Measurements from ENCODE around the gene OSBPL6.

The OSBPL6 gene

DNA sequence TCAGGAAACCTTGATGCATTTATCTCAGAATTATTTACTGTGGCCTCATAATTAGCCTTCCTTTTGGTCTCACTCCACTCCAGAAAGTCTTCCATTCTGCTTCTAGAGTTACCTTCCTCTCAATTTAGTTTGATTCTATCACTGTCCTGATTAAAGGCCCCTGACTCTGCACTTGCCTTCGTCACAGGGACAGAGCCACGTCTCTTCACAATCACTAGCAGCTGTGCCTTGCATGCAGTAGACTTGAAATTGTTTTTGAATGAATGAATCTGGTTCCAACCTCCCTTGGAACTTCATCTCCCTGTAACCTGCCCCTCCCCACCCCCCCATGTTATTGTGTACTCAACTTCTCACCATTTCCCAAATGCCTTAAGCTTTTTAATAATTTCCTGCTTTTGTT lies 52.4 kb downstream of the OSBPL6 start:
- H3K4me3 ChIP-seq (ENCODE audit: insufficient read depth, low read depth, low read length) = no peak overlapping the region
- peaks cover 5% of the 10 kb centered on the region for H3K4me1 ChIP-seq (ENCODE audit: control insufficient read depth, insufficient read depth, low read length)
- H3K9me3 ChIP-seq (ENCODE audit: control insufficient read depth, low read length) = no peaks in the 10 kb centered on the region

DNA sequence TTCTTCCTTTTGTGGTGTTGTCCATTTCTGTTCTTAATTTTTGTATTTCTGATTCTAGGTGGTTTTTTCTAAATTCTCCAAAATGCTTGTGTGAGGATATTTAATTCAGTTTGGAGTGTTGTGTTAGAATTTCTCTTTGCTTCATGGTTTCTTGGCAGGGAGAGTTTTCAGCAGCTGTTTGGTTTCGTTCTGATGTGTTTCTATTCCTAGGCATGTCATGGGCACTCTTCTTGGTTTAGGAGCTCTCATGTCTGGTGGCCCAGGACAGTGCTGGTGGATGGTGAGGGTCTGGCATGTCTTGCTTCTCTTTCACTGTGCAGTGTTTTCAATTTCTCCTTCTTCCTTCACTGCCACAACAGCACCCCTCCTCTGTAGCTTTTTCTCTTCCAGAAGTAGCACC lies 52.9 kb downstream of the OSBPL6 start:
- H3K4me3 ChIP-seq (ENCODE audit: insufficient read depth, low read depth, low read length) = no peak overlapping the region
- H3K4me1 ChIP-seq (ENCODE audit: control insufficient read depth, insufficient read depth, low read length) = peaks cover 5% of the 10 kb centered on the region
- H3K9me3 ChIP-seq (ENCODE audit: control insufficient read depth, low read length) = no peaks in the 10 kb centered on the region
- 89 to 97% methylated on average over 1 of the region's 1 CpG for WGBS, 2 experiments
- H3K27ac ChIP-seq (ENCODE audit: insufficient read depth, low read depth, low read length, poor library complexity, severe bottlenecking) = no peak overlapping the region
- H3K27me3 ChIP-seq (ENCODE audit: control insufficient read depth, insufficient read depth, low read length, poor library complexity, severe bottlenecking) = no peaks in the 10 kb centered on the region
- H3K36me3 ChIP-seq (ENCODE audit: control insufficient read depth, insufficient read depth, low read length) = no peaks in the 10 kb centered on the region

More for the DNA sequence above, 52.4 kb downstream of the OSBPL6 start:
- Histone ChIP-seq H3K36me3 (ENCODE audit: control insufficient read depth, insufficient read depth, low read length) (no peaks in the 10 kb centered on the region), H3K27me3 (ENCODE audit: control insufficient read depth, insufficient read depth, low read length, poor library complexity, severe bottlenecking) (no peaks in the 10 kb centered on the region), H3K27ac (ENCODE audit: insufficient read depth, low read depth, low read length, poor library complexity, severe bottlenecking) (no peak overlapping the region)
- WGBS, 2 experiments = 87 to 88% methylated on average over 2 of the region's 2 CpGs

DNA sequence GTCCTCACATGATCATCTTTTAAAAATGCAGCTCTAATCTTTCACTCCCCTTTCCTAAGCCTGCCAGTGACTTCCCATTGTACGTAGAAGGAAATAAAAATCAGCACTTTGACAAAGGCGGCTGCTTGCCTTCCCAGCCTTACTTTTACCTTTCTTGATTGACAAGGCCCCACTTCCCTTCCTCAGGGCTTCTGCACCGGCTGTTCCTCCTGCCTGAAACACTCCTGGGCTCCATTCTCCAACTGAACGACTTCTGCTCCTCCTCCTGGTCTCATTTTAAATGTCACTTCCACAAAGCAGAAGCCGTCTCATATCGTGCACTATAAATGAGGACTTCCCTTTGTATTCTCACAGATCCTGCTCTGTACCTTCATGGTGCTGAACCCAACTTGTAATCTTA lies 56.1 kb downstream of the OSBPL6 start:
- H3K36me3 ChIP-seq (ENCODE audit: control insufficient read depth, insufficient read depth, low read length) = no peaks in the 10 kb centered on the region
- H3K27ac ChIP-seq (ENCODE audit: insufficient read depth, low read depth, low read length, poor library complexity, severe bottlenecking) = no peak overlapping the region
- H3K27me3 ChIP-seq (ENCODE audit: control insufficient read depth, insufficient read depth, low read length, poor library complexity, severe bottlenecking) = no peaks in the 10 kb centered on the region
- no peak overlapping the region for H3K4me3 ChIP-seq (ENCODE audit: insufficient read depth, low read depth, low read length)
- H3K9me3 ChIP-seq (ENCODE audit: control insufficient read depth, low read length) = no peaks in the 10 kb centered on the region
- peaks cover 5% of the 10 kb centered on the region for H3K4me1 ChIP-seq (ENCODE audit: control insufficient read depth, insufficient read depth, low read length)
- 77 to 84% methylated on average over 6 of the region's 6 CpGs for WGBS, 2 experiments

DNA sequence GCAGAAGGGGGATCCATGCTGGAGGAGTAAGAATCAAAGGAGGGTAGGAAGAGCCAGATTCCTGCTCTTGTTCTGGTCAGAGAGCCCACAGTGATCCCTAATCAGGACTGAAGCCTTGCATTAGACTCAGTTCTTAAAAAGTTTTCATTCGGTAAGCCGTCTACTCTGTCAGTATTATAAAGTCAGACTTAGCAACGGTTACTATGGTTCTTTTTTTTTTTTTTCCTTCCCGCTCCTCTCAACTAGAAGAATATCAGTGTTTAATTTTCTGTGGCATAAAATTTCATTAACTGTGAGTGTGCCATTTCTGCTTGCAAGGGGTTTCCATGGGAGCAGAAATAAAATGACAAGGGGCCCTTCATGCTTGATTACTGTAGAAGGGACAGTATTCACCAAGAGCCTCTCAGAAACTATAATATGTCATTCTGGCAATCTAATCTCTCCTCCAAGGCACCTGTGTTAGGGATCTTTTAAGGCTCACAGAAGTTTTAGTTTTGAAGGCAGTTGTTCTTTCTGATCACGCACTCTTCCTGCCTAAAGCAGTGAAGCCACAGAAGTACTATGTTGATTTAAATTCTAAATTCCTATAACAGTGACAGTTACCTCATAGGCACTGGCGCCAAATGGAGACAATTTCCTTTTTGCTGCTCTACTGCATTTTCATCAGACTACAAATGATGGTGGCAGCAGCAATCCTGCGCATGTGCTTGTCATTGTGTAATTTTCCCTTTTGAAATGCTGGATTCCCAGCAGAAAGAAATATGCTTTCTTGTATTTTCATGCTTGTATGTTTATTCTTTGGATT lies 57.0 kb downstream of the OSBPL6 start:
- Histone ChIP-seq H3K27me3 (ENCODE audit: control insufficient read depth, insufficient read depth, low read length, poor library complexity, severe bottlenecking) (no peaks in the 10 kb centered on the region), H3K36me3 (ENCODE audit: control insufficient read depth, insufficient read depth, low read length) (no peaks in the 10 kb centered on the region), H3K27ac (ENCODE audit: insufficient read depth, low read depth, low read length, poor library complexity, severe bottlenecking) (no peak overlapping the region), H3K9me3 (ENCODE audit: control insufficient read depth, low read length) (no peaks in the 10 kb centered on the region), H3K4me1 (ENCODE audit: control insufficient read depth, insufficient read depth, low read length) (peaks cover 11% of the 10 kb centered on the region), H3K4me3 (ENCODE audit: insufficient read depth, low read depth, low read length) (no peak overlapping the region)
- 92 to 98% methylated on average over 6 of the region's 7 CpGs for WGBS, 2 experiments

DNA sequence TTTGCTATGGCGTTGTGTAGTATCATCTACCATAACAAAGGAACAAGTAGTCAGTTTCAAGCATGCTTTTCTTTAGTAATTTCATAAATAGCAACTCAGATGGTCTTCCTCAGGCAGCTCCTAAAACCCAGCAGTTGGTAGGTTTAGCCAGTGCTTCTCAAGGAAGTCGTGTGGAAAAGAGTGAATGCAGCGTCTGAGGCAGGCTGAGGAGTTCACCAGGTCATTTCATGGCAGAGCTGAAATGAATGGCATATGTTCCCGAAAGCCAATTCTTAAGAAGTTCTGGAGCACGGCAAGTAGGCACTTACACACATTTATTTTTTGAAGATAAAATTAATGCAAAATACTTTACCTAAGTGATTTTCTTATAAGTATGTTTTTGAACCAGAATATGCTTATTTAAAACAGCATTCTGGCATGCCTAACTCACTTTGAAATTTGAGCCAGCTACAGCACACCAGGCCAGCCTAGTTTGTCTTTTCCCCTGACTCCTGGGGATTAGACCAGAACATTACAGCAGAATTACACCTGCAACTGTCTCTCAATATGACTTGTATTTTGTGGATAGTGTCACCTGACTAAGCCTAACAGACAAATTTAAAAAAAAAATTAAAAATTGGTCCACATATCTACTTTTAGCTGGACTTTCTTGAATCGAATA lies 62.2 kb downstream of the OSBPL6 start:
- Histone ChIP-seq H3K4me1 (ENCODE audit: control insufficient read depth, insufficient read depth, low read length) (peaks cover 7% of the 10 kb centered on the region), H3K36me3 (ENCODE audit: control insufficient read depth, insufficient read depth, low read length) (no peaks in the 10 kb centered on the region), H3K27ac (ENCODE audit: insufficient read depth, low read depth, low read length, poor library complexity, severe bottlenecking) (peak overlapping the region; percentile 38), H3K27me3 (ENCODE audit: control insufficient read depth, insufficient read depth, low read length, poor library complexity, severe bottlenecking) (no peaks in the 10 kb centered on the region), H3K4me3 (ENCODE audit: insufficient read depth, low read depth, low read length) (no peak overlapping the region), H3K9me3 (ENCODE audit: control insufficient read depth, low read length) (no peaks in the 10 kb centered on the region)
- WGBS, 2 experiments = 29 to 50% methylated on average over 3 to 6 of the region's 6 CpGs

DNA sequence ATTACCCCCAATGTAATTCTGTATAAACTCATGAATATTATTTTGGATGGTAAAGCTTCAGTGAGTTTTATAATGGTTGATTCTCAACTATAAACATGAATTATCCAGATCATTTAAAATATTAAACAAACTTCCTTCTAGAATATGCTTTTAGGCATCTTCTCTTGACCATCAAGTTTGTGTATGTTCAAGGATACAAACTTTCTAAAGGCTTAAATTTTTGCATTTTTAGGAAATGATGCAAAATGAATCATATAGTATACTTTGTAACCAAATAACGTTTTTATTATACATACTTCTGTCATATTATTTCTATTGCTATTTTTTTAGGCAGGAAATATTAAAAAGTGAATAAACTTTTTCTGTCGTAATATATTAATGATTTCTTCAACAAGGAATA lies 62.8 kb downstream of the OSBPL6 start:
- Histone ChIP-seq H3K9me3 (ENCODE audit: control insufficient read depth, low read length) (no peaks in the 10 kb centered on the region), H3K36me3 (ENCODE audit: control insufficient read depth, insufficient read depth, low read length) (no peaks in the 10 kb centered on the region), H3K4me1 (ENCODE audit: control insufficient read depth, insufficient read depth, low read length) (peaks cover 7% of the 10 kb centered on the region), H3K27ac (ENCODE audit: insufficient read depth, low read depth, low read length, poor library complexity, severe bottlenecking) (no peak overlapping the region), H3K4me3 (ENCODE audit: insufficient read depth, low read depth, low read length) (no peak overlapping the region), H3K27me3 (ENCODE audit: control insufficient read depth, insufficient read depth, low read length, poor library complexity, severe bottlenecking) (no peaks in the 10 kb centered on the region)
- no CpG with 5 or more reads among the region's 2 CpGs for WGBS, 2 experiments

DNA sequence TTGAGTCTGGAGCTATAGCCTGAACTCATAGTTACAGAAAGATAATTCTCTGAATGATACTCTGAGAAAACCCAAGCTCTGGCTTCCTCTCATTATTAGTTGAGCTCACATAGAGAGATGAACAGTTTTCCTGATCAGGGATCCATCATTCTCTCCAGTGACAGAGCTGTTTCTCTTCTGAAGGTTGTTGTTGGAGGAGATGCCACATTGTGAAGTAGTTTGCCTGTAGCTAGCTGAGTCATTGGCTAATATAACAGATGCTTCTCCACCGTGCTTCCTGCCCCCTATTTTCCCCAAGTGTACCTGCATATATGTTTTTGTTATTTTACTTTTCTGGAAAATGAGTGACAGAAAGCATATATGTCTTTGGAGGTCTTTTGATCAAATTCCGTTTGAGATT lies 64.6 kb downstream of the OSBPL6 start:
- H3K9me3 ChIP-seq (ENCODE audit: control insufficient read depth, low read length) = no peaks in the 10 kb centered on the region
- no peak overlapping the region for H3K27ac ChIP-seq (ENCODE audit: insufficient read depth, low read depth, low read length, poor library complexity, severe bottlenecking)
- H3K36me3 ChIP-seq (ENCODE audit: control insufficient read depth, insufficient read depth, low read length) = no peaks in the 10 kb centered on the region
- peaks cover 7% of the 10 kb centered on the region for H3K4me1 ChIP-seq (ENCODE audit: control insufficient read depth, insufficient read depth, low read length)
- 72 to 85% methylated on average over 2 of the region's 2 CpGs for WGBS, 2 experiments
- H3K4me3 ChIP-seq (ENCODE audit: insufficient read depth, low read depth, low read length) = no peak overlapping the region
- no peaks in the 10 kb centered on the region for H3K27me3 ChIP-seq (ENCODE audit: control insufficient read depth, insufficient read depth, low read length, poor library complexity, severe bottlenecking)

DNA sequence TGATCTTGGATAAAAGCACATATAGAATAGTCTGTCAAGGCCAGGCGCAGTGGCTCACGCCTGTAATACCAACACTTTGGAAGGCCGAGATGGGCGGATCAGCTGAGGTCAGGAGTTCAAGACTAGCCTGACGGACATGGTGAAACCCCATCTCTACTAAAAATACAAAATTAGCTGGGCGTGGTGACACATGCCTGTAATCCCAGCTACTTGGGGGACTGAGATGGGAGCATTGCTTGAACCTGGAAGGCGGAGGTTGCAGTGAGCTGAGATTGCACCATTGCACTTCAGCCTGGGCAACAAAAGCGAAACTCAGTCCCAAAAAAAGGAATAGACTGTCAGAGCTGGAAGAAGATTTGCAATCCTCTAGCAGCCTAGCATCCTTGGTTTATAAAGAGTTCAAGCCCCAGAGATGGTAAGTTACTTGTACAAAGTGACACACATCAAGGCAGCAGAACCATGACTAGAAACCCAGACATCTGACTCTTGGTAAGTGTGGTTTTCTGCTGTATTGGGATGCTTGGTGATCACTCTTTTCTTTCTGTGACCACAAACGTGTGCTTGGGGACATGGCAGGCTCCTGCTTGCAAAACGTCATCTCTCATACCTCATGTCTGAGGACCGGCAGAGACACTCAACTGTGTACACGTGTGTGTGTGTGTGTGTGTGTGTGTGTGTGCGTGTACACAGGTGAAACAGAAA lies 69.0 kb downstream of the OSBPL6 start:
- Histone ChIP-seq H3K9me3 (ENCODE audit: control insufficient read depth, low read length) (no peaks in the 10 kb centered on the region), H3K27me3 (ENCODE audit: control insufficient read depth, insufficient read depth, low read length, poor library complexity, severe bottlenecking) (no peaks in the 10 kb centered on the region), H3K4me3 (ENCODE audit: insufficient read depth, low read depth, low read length) (no peak overlapping the region), H3K27ac (ENCODE audit: insufficient read depth, low read depth, low read length, poor library complexity, severe bottlenecking) (no peak overlapping the region), H3K36me3 (ENCODE audit: control insufficient read depth, insufficient read depth, low read length) (no peaks in the 10 kb centered on the region), H3K4me1 (ENCODE audit: control insufficient read depth, insufficient read depth, low read length) (no peaks in the 10 kb centered on the region)
- WGBS, 2 experiments = 86 to 93% methylated on average over 13 of the region's 13 CpGs

DNA sequence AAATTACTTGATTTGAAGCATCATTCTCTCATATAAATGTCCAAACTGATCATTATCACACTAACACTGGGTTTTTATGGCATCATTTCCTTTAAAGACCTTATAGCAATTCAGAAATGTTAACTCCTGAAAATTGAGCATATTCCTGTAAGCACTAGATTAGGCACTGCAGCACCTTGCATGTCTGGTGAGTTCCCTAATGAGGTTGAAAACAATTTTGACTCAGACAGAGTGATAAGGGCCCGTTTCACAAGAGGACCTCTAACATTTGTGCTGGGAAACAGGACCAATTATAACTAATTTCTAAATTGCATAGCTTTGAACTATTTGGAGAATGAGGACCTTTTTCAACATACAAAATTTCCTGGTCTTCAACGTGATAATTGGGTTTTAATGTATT lies 69.9 kb downstream of the OSBPL6 start:
- Histone ChIP-seq H3K27ac (ENCODE audit: insufficient read depth, low read depth, low read length, poor library complexity, severe bottlenecking) (no peak overlapping the region), H3K36me3 (ENCODE audit: control insufficient read depth, insufficient read depth, low read length) (no peaks in the 10 kb centered on the region), H3K9me3 (ENCODE audit: control insufficient read depth, low read length) (no peaks in the 10 kb centered on the region), H3K4me3 (ENCODE audit: insufficient read depth, low read depth, low read length) (no peak overlapping the region), H3K27me3 (ENCODE audit: control insufficient read depth, insufficient read depth, low read length, poor library complexity, severe bottlenecking) (no peaks in the 10 kb centered on the region), H3K4me1 (ENCODE audit: control insufficient read depth, insufficient read depth, low read length) (no peaks in the 10 kb centered on the region)
- 79 to 95% methylated on average over 2 of the region's 2 CpGs for WGBS, 2 experiments

DNA sequence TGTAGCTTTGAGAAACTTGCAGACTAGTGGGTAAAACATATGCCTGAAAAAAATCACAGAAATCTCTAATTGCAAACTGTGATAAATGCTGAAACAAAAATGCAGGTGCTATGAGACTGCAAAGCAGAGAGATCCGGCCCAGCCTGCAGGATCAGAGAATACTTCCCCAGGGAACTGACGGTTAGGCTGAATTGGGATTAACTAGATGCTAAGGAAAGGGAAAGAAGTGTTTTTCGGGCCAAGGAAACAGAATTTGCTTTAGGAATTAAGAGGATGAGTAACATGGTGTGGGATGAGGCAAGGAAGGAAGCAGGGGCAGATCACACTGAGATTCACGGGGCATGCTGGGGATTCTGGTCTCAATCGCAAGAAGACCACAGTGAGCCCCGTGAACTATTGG lies 71.5 kb downstream of the OSBPL6 start:
- H3K4me3 ChIP-seq (ENCODE audit: insufficient read depth, low read depth, low read length) = no peak overlapping the region
- H3K4me1 ChIP-seq (ENCODE audit: control insufficient read depth, insufficient read depth, low read length) = no peaks in the 10 kb centered on the region
- H3K27ac ChIP-seq (ENCODE audit: insufficient read depth, low read depth, low read length, poor library complexity, severe bottlenecking) = no peak overlapping the region
- no peaks in the 10 kb centered on the region for H3K27me3 ChIP-seq (ENCODE audit: control insufficient read depth, insufficient read depth, low read length, poor library complexity, severe bottlenecking)
- H3K9me3 ChIP-seq (ENCODE audit: control insufficient read depth, low read length) = no peaks in the 10 kb centered on the region
- WGBS, 2 experiments = 85 to 87% methylated on average over 6 of the region's 6 CpGs
- no peaks in the 10 kb centered on the region for H3K36me3 ChIP-seq (ENCODE audit: control insufficient read depth, insufficient read depth, low read length)
